Stimulated activated CD4-positive, alpha-beta T cell treated with anti-CD3 and anti-CD28 coated beads, Interleukin-15, amount 100 ng/mL, for 1 hour (primary cell): Measurements from ENCODE around the gene MRPL19.
"Not testable (repeated sequence)": the region's sequence is repeated elsewhere in the genome, so short reads cannot be mapped to it uniquely, and the experiment has no call there.

Experiments used
- DNase-seq, 2 donors: peaks; one replicate each; pipeline ENCODE4 v3.0.0-alpha.2; 2020; ENCODE audit warnings: low read depth in 1 of 2, low spot score in 1 of 2

MRPL19 gene

DNA sequence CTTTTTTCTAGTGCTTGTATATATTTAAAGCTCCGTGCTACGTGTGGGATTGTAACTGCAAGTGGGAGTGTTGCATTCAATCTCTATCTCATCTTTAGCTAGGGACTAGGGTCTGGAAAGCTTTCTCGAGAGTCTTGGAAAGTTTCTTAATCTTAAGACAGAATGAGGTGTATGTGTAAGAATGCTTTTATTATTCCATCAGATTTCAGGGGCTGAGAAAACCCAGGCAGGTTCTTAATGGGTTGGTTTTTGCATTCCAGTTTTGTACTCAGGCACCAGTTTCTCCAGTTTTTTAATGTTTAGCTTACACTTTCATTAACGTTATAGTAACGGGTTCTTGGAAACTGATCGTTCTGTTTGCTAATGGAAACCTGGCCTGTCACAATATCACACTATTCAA is 20.3 kb downstream of the MRPL19 start:
- no peak for DNase-seq

DNA sequence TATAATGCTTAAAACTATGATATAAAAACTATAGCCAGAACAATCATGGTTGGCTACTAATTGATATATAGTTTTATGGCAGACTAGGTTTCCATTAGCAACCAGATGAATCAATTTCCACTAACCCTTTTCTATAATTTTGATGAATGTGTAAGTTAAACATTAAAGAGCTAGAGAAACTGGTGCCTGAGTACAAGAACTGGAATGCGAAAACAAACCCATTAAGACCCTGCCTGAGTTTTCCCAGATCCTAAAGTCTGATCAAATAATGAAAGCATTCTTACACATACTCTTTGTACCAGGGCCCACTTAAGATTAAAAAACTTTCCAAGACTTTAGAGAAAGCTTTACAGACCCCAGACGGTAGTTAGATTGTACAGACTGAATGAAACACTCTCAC is 21.3 kb downstream of the MRPL19 start:
- DNase-seq = no peak

DNA sequence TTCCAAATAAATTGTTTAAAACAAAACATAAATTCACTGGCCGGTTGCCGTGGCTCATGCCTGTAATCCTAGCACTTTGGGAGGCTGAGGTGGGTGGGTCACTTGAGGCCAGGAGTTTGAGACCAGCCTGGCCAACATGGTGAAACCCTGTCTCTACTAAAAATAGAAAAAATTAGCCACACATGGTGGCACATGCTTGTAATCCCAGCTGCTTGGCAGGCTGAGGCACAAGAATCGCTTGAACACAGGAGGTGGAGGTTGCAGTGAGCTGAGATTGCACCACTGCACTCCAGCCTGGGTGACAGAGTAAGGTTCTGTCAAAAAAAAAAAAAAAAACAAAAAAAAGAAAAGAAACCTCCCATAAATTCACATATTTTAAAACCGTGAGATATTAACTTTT is 28.8 kb downstream of the MRPL19 start:
- not testable (repeated sequence) for DNase-seq

DNA sequence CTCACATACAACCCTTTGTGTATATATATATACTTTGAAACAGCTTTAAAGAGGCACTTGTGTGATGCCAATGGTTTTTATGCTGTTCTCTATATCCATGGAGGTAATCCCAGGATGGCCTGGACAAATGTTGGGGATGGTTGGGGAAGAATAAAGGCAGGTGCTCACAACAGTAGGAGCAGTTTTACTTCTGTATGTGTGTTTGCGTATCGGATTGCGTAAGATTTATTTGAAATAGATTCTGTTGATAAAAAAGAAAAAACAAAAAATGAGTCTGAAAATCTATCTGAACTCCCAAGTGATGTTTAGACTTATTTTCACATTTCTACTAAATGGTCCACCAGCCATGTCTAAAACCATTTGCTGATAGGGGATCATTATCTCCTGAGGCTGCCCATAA is 29.3 kb downstream of the MRPL19 start:
- DNase-seq = no peak

DNA sequence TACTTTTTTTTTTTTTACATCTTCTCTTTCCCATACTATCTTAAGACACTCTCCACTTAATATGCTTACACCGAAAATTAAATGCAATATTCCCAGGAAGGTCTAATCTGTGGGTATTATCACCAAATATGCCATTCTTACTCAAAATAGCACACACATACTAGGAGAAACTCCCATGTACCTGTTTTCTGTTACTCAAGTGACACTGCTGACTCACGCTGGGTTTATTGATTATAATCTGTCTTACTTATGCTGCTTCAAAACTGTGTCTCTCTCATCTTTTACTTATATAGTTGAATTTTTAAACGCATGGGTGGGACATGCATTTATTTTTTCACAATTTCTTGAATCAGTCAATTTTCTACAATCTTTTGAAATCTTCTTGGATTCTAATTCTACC is 29.9 kb downstream of the MRPL19 start:
- no peak for DNase-seq

DNA sequence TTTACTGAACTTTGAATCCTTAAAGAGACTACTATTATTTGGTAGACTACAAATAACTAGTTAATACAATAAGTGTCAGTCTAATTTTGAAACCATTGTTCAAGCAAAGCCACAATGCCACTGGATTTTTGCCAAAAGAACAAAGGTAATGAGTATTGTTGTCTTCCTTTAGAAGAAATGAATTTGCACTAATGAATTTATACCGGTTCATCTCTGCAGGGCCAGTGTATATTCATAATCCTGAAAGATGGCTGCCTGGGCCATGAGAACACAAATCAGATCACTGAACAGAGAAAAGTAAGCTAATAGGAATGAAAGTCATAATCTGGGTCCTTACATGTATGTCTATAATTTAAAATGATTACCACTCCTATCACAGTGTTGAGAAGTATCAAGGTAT is 33.0 kb downstream of the MRPL19 start:
- no peak for DNase-seq

GRCh38 chr2:75680402-75680801 is 33.8 kb downstream of the MRPL19 start:
- DNase-seq = no peak

GRCh38 chr2:75683430-75683829 is 36.8 kb downstream of the MRPL19 start:
- DNase-seq = not testable (repeated sequence)

- DNase-seq = no peak
Measured at GRCh38 chr2:75688196-75688595, 41.6 kb downstream of the MRPL19 start.

GRCh38 chr2:75698918-75699317 is 52.3 kb downstream of the MRPL19 start:
- DNase-seq = no peak

- no peak for DNase-seq
Measured at GRCh38 chr2:75702593-75702992, 56.0 kb downstream of the MRPL19 start.

GRCh38 chr2:75703589-75704287 is 57.2 kb downstream of the MRPL19 start:
- no peak for DNase-seq

GRCh38 chr2:75705921-75706320 is 59.3 kb downstream of the MRPL19 start:
- DNase-seq = no peak

- no peak for DNase-seq
Measured at GRCh38 chr2:75707901-75708300, 61.3 kb downstream of the MRPL19 start.

- no peak for DNase-seq
Measured at GRCh38 chr2:75709297-75709696, 62.7 kb downstream of the MRPL19 start.

DNA sequence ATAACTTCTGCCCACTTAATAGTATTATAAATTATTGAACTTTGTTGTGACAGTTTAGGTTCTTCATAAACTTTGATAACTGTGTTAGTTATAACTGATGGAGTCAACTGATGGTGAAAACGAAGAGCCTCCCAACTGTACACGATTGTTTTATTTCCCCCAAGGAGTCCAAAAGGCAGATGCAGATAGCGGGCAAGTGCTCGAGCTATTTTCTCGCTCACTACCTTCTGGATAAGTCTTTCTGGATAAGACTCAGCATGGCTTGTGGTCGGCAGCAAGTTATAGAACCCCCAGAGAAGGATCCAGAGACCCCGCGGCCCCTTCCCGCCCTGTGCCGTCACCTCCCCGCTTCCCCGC is 63.6 kb downstream of the MRPL19 start:
- no peak for DNase-seq

GRCh38 chr2:75710577-75711253 is 64.1 kb downstream of the MRPL19 start, which contains the start of gene GCFC2:
Gene GCFC2 (minus strand): TSS chr2:75710915. CDS start chr2:75710855, 60 bp downstream.
- DNase-seq = peak; percentile 65 to 72

DNA sequence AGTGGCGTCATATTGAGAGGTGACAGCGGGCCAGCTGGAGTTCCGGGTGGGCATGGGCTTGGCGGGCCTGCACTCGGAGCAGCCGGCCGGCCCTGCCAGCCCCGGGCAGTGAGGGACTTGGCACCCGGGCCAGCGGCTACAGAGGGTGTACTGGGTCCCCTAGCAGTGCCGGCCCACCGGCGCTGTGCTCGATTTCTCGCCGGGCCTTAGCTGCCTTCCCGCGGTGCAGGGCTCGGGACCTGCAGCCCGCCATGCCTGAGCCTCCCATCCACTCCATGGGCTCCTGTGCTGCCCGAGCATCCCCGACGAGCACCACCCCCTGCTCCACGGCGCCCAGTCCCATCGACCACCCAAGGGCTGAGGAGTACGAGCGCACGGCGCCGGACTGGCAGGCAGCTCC is 65.0 kb downstream of the MRPL19 start:
- DNase-seq = not testable (repeated sequence)

- no peak for DNase-seq
Measured at GRCh38 chr2:75716406-75716805, 69.8 kb downstream of the MRPL19 start.

- no peak for DNase-seq
Measured at GRCh38 chr2:75719616-75720015, 73.0 kb downstream of the MRPL19 start.

DNA sequence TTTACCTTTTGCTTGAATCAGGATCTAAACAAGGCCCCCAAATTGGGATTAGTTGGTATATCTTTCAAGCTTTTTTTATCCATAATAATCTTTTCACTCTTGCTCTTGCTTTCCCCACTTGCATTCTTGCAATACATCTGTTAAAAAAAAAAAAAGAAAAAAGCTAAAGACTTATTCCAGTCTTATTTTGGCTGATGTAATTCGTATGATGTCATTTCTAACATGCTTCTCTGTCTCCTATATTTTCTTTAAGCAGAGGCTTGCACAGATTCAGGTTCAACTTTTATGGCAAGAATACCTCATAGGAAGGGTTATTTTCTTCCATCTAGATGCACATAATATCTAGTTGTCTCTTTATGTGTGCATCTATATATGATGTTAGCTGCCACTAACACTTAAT is 73.9 kb downstream of the MRPL19 start:
- DNase-seq = no peak

- DNase-seq = no peak
Measured at GRCh38 chr2:75722687-75723086, 76.1 kb downstream of the MRPL19 start.
